Measurements from ENCODE around the gene GRIP1.
"Not testable (repeated sequence)": the region's sequence is repeated elsewhere in the genome, so short reads cannot be mapped to it uniquely, and the experiment has no call there.

GRIP1 gene

DNA sequence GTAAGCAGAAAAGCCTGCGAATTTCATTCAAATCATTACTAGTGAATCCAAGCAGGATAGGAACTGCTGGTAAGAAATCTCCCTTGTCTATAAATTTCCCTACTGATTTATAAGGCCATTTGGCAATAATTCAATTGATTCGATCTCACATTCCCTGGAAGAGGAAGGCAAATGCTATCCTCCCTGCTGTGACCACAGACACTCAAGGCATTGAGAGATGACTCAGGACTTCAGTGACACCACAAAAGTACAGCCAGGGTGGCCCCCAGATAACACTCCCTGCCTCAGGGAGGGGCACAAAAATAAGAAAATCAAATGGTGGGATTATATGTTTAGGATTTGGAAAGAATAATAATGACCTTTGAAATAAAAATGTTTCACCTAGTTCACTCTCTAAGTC is 162.7 kb downstream of the GRIP1 start:
- no peak for DNase-seq

DNA sequence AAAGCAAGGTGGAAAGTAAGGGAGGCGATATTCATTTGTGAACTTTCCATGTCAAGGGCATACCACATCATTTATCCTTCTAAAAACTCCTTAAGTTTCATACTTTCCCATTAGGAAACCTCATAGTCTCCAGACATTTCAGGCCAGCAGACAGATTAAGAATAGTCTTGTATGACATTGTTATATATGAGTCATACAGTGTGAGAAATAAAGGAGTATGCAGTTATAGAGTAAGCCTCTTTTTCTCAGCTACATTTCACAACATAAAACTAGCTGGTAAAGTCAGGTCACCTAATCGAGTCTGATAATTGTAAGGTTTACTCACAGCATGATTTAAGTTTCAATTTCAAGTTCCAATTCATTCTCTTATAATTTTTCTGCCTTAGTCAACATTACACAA is 164.3 kb downstream of the GRIP1 start:
- no peak for DNase-seq

DNA sequence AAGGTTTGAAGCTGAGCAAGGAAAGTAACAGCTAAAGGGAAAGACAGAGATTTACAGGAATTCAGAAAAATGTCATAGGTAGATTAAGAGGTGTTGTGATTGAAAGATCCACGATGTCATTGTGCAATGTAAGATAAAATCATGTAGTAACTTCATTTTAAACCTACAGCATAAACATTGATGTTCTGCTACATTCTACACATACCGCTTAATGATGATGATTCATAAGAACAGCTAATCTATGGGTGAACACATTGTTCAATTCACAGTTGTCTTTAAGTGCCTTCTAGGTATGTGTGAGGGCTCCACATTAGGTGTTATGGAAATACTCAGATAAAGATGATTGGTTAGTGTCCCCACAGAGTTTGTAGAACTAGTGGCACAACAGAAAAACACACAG is 170.9 kb downstream of the GRIP1 start:
- no peak for DNase-seq

DNA sequence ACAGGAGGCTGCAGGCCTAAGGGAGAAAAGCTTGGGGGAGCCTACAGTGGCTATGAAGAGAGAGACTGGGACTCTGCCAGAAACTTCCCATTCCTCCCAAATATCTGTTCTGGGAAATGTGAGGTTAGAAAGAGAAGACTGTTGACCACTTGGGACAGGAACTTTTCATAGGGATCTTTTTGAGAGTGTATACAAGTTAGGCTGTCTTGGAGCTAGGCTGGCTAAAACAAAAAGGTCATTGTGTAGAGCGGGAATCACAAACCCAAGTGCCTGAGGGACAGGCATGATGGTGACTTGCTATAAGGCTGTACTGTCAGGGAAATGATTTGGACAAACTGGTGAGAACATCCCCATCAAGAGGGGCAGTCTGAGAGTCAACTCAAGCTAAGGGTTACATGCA is 175.1 kb downstream of the GRIP1 start:
- DNase-seq: no peak

DNA sequence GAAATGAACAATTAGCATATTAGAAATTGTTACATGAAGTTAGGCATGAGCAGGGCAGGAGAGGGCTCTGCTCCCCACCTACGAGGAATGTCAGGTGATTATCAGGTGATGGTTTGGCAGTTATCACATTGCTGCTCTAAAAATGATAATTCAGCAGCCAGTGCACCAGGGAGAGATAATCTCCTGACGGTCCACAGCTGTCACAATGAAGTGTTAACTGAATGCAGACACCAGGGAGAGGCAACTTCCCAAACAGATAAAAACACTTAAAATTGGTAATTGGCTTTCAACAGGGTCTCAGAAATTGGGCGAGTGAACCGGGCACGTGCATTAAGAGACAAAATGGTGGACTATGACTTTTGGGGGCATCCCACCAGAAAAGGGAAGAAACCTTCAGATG is 176.0 kb downstream of the GRIP1 start:
- DNase-seq: no peak

DNA sequence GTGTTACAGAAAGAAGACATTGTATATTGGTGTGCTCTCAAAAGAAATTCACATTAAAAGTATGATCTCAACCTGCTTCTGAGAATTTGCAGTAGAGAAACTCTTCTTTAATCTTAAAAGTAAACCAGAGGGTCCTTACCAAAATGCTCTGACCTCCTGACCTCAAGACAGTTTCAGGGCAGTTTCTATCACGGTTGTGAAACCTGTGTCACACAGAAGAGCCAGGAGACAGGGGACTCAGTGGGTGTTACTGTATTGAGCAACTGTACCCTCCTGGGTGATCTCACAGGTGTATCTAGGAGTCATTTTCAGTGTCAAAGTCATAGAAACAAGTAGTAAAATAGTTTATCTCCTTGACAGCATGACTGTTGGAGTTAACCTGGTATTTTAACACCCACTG is 178.0 kb downstream of the GRIP1 start:
- DNase-seq: no peak

DNA sequence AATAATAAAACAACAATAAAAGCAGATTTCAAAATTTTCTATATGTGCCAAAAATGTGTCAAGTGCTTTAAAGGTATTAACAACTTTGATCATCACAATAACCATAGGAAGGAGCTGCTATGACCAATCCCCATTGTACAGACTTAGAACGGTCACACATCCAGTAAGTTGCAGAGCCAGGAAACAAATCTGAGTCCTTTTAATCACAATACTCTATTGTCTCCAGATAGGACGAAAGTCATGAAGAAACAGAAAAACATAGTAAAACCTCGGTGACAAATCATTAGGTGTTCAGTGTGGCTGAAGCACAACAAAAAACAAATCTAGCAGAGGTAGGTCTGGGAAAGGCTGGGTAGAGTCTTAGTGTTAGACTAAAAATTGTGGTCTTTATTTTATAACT is 178.8 kb downstream of the GRIP1 start:
- DNase-seq: no peak

DNA sequence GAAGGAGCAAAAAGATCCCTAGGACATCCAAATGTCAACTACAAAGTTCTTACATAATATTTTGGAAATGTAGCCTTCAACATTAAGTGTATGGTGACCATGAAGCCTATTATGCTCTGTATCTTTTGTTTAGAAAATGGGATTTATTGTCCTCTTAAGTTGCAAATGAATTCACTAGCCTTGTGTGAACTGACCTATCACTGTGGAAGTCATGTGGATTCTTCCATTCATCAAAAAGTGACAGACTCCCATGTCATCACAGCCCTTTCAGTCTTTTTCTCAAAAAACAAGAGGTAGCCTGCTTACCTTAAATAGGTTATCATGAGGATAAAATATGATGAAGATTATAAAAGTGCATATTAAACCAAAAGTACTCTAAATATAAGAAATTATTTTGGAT is 179.9 kb downstream of the GRIP1 start:
- DNase-seq: no peak

DNA sequence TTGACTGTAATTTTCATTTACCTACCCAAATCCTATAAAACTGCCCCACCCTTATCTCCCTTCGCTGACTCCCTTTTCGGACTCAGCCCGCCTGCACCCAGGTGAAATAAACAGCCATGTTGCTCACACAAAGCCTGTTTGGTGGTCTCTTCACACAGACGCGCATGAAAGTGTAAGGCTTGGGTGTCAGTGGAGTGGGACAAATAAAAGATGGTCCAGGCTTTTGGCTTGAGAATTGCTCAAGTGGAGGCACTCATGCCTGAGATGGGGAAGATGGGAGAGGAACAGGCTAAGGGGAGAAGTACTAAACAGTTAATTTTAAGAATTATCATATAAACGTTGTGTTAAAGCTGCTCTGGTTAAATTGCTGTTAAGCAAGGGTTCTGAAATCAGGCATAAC is 180.8 kb downstream of the GRIP1 start:
- not testable (repeated sequence) for DNase-seq

DNA sequence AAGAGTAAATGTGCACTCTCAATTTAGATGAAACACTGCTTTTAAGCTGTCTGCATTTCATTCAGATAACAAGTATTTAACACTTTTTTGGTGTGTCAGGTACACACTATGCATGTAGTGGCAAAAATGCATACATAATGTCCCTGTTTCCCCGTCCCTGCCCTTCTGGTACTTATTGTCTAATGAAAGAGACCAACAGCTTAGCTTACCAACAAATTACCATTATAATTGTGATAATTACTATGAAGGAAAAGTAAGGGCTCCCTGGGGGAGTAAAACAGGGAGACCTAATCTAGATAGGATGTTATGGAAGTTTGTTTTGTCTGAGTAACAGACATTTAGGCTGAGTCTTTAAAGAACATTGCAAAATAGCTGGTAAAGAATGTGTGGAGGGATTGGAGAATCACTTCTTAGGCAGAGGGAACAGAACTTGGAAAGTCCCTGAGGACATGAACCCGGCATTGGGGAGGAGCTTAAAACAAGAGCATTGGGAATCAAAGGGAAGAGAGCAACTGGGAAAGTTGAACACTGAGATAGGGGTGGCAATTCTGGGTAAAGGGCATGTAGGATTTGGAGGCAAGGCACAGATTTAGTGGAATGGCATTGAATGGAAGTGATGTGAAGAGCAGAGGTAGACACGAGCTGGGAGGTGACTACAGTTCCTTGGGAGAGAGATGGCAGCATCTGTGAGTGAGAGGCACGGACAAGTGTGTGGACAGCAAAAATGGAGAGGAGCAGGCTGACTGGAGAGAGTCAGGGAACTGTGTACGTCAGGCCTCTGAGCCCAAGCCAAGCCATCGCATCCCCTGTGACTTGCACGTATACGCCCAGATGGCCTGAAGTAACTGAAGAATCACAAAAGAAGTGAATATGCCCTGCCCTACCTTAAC is 181.6 kb downstream of the GRIP1 start:
- DNase-seq: no peak

DNA sequence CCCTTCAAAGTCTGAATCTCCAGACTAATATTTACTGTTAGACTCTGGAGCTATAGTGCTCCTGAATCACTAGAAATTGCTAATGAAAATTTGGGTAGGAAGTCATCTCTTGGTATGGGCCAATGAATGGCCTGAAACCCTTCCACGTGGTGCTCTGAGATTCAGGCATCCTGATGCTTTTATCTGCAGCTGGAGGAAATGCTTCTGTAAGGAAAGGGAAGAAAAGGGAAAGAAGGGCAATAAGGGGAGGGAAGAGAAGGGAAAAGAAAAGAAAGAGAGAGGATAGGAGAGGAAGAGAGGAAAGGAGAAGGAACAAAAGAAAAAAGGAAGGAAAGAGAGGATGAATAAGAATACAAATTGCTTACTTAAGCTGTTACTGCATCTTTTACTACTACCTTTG is 182.3 kb downstream of the GRIP1 start:
- DNase-seq: no peak

DNA sequence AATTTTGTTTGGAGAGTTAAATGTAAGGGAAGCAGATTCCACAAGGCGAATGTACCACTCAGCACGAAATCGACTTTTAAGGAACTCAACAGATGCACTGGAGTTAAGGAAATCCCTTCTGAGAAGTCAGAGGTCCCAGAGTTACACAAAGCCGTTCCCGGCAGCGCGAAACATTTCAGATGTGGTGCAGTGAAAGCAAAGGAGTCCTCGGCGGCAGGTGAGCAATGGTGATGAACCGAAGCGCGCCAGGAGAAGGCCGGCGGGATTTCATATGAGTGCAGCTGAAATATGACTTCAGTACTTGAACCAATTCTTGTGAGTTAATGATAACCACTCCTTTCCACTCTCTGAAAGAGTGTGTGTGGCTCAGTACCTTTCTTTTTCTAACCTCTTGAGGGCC is 183.2 kb downstream of the GRIP1 start:
- no peak for DNase-seq

DNA sequence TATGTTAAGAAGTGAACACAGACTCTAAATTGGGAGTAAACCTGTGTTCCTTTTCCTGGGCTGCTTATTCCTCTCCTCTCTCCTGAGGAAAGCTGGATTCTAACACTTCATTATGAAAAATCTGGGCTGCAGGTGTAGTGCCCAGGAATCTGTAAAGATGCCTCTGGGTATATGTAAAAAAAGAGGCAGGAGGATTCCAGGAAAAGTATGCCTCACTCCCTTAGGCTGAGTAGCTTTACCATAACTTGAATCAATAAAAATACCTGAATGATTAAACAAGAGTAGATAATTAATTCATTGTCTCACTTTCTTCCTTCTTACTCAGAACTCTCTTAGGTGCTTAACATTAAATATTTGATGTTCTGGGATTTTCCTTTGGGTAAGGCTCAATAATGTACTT is 185.1 kb downstream of the GRIP1 start:
- DNase-seq: no peak

DNA sequence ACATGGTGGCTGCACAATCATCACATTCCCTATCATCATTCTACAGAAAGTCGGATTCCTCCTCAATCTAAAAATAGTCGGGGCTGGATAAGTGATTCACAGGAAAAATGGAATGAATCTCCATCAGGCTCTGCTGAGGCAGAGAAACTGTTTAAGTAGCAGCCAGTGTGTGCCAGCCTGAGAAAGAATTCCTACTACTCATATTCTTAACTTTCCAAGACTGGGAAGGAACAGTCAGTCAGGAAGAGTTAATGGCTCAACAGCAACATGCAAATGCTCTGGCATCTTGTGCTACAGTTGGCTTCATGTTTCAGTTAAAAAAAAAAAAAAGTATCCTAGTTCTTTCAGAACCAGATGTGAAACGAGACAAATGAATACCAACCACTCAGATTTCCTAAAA is 187.0 kb downstream of the GRIP1 start:
- DNase-seq: no peak

DNA sequence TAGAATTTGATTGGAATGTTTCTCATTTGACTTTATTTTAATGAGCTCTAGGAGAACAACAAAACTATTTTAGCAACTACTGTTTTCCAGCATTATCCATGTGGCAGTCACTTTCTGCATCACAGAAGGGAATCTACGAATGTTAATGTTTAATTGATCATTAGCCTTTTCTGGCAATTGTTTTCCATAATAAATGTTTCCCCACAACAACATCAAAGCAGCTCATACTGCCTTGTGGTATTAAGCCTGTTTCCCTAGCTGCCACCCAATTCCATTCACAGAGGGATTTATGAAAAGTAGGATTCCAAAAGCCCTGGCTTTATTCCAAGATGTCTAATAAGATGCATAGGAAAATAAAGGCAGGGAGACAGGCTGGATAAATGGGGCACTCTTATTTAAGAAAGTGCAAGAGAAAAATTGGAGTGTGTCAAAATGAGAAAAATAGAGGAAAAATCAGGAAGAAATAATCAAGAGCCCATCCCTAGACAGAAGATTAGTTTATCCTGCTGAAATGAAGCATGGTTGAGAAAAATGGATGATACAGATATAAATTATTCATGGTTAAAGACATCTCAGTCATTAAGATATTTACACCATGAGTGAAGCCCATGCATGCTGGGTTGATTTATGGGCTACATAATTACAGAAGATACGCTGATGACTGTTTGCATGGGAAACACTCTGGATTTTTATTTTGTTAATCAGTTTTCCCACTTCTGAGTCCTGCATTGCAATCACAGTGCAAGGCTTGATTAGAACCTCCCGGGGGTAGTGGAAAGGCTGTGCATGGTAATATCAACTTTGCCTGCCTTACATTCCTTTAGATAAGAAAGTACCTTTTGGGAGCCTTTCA is 196.3 kb downstream of the GRIP1 start:
- no peak for DNase-seq

DNA sequence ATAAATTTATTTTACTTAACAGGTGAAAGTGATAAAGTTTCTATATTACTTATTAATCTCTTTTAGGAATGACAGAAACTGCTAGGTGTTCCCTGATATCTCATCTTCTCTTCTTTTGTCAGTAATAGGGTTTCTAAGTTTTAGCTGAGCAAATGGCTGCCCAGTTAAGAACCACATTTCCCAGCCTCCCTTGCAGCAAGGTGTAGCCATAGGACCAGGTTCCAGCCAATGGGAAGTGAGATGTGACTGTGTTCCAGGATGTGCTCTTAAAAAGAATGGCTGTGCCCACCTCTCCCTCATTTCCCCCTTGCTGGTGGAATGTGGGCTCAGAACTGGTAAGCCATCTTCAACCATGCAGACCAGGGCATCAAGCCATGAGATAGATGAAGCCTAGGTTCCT is 210.9 kb downstream of the GRIP1 start:
- DNase-seq: no peak

DNA sequence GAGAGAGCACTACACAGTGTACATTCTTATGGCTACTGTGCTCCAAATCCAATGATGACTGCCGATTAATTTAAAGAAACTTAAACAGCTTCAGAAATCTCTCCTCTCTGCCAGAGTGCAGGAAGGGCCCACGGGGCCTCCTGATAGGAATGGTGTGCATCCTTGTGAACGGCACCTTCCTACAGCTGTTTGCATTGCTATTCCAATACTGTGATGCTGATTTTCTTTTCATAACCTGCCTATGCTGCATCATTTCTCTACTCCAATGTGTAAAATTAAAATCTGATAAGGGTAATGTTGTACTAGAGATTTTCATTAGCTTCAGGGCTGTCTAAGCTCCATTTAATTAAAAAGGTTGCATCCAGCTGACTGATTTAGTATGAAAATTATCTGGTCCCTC is 217.5 kb downstream of the GRIP1 start:
- DNase-seq: no peak

DNA sequence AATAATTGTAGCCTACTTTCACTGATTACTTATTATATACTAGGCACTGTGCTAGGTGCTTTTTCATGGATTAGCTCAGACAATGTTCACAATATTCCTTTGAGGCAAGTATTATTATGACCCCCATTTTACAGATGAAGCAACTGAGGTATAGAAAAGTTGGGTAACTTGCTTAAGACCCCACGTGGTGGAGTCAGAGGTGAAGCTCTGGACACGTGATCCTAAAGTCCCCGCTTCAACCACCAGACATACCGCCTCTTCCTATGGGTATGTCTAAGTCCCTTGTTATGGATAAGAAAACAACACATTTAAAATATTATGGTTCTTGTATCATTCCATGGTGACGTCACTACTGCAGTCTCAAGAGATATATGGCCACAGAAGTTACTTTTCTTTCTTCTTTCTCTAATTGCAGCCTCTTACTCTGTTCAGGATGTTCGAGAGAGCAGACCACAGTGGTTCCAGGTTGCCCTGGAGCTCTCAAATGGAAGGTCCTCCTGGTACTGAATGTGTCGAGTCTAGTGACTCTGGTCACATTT is 218.9 kb downstream of the GRIP1 start:
- DNase-seq: no peak

DNA sequence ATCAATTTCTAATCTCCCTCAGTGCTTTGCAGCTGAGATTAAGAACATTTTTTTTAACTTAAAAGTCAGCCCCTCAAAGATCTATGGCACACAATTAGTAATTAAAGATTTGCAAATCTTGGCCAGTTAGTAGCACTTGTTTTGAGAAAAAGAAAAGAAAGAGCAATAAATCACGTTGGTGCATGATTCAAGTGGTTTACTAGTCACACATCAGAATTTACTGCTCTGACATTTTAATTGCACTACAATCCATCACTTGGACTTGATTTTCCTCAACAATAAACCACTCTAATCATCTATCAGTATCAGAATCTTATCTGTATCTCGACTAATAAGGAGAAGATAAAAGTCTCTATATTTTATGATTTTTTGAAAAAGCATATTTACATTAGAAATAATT is 222.3 kb downstream of the GRIP1 start:
- DNase-seq: no peak

DNA sequence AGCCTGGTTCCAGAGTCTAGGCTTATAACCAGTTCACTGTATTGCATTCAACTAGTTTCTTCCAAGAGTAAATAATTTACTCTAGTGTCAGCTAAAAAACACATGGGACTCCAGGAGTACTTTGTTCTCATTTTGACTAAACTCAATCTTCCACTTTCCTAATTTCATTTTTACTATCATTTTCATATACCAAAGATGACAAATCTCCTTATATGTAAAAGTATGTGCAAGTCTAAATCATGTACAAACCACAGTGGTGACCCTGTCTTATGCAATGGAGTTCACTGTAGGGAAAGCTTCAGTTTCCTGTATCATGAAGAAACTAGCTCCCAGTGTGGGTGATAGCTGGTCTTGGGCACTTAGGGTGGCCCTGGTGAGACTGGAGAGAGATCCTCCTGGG is 225.0 kb downstream of the GRIP1 start:
- DNase-seq: no peak

DNA sequence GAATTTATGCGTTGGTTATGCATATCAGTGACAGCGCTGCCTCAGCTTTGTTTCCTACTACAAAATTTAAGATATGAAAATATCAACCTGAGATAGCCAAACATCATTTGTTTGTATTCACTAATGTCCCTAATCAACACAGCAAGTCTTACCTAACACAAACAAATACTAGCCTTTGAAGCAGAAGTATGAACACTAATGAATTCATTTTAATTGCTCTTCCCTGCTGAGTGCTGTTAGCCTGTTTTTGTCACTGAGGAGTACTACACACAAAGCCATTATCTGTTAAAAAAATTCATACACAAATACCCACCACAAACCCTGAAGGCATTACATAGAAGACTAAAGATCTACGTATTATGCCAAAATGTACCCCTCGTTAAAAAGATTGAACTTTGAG is 225.8 kb downstream of the GRIP1 start:
- no peak for DNase-seq

DNA sequence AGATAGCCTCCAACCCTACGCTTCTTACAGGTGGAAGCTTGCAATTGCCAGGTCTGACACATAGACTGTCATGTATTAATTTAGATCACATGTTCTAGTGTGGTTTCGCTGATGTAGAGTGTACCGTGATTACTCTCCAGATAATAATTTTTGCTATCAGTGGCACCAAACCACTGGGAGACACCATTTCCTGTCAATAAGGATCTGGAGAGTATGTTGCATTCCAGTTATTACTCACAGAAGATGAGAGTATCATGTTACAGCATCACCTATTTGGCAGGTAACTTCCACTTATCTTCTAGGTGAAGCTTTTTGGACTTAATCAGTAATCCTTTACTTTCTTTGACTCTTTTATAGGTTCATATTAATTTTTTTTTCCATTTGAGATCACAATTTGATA is 229.3 kb downstream of the GRIP1 start:
- peak; percentile 36 for DNase-seq

DNA sequence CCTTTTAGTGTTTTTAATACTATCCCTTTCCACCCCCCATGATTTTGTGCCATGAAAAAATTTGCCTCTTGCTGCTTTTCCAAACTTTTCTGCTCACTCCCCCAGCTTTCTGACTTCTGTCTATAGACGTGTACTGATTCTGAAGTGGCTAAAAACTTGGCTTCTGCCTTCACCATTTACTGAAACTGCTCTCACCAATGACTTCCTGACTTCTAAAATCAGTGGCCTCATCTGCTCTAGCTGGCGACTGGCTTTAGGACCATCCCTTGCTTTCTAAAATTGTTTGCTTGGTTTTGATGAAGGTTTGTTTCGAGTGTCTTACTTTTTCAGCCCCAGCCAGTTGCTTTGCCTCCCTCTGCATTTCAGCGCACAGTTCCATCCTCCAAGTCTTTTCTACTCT is 231.2 kb downstream of the GRIP1 start:
- no peak for DNase-seq

DNA sequence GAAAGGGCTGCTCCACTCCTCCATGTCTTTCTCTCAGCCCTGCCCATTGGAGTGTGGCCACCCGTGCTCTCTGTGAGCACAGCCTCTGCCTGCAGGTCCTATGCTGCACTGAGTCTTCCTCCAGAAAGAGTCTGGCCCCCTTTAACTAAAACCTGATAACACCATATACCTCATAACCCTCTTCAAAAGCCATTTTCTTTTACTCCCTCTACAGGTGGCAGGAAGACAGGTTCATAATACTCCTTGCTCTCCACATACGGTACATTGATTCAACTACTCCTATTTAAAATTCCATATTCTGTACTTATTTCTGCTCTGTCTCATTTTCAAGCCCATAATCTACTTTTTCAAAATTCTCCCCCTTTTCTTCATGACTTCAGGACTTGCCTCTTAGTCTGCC is 232.6 kb downstream of the GRIP1 start:
- DNase-seq: no peak
